GM12878 (cell line): Measurements from ENCODE around the gene SYF2. TPM values are rescaled to one million over a fixed set of nuclear protein-coding genes. Genes with fewer than 3 reads are reported as not detected.

Experiments used
- ATAC-seq: fragments of 200-7000 bp; cut with Tn5 transposase; 3 replicates; pipeline ENCODE4 v1.9.1; 2020; ENCODE audit warnings: mild to moderate bottlenecking, moderate library complexity
- BruUV-seq: library from RNA; stranded (reverse); fragments of 400-500 nt; replicated peaks from 2 replicates; lab custom pipeline; 2021; lab: Mats Ljungman, UMichigan
- CTCF ChIA-PET: fragments of 300-600 bp; sonication (Branson Sonifier 250); formaldehyde crosslinking; extraction: SDS; loops from one replicate; lab custom pipeline; 2021; ENCODE audit warnings: inconsistent platforms; lab: Yijun Ruan, JAX
- POLR2A ChIA-PET: fragments of 350-600 bp; formaldehyde crosslinking; extraction: SDS; loops from one replicate; lab custom pipeline; 2021; ENCODE audit warnings: inconsistent platforms; lab: Charles Lee
- RAD21 ChIA-PET: fragments of 300-600 bp; sonication (Branson Sonifier 250); formaldehyde crosslinking; loops from one replicate; lab custom pipeline; 2023; ENCODE audit warnings: antibody characterized with exemption; ENCODE audit not compliant: unreplicated experiment; lab: Charles Lee
- SMC1A ChIA-PET: fragments of 300-600 bp; sonication (Branson Sonifier 250); formaldehyde crosslinking; loops from one replicate; lab custom pipeline; 2023; ENCODE audit not compliant: unreplicated experiment, uncharacterized antibody; lab: Charles Lee
- DNase-seq: peaks from one replicate; pipeline ENCODE4 v3.0.0-alpha.2; 2011; ENCODE audit warnings: low read depth, low spot score
- FAIRE-seq: peaks from 3 replicates; lab custom pipeline; 2011; peaks lifted over from hg19 to GRCh38; lab: Jason Lieb, UNC
- H2AFZ ChIP-seq: 2 replicates; pipeline ENCODE4 v1.6.0; 2011; ENCODE audit warnings: low read depth, low read length, control low read depth; ENCODE audit not compliant: control insufficient read depth
- H3K27ac ChIP-seq: 2 replicates; pipeline ENCODE4 v1.5.1; 2011; ENCODE audit warnings: control low read depth; ENCODE audit not compliant: control insufficient read depth, insufficient read depth
- H3K27me3 ChIP-seq, 2 experiments: replicated peaks in 1 of 2; 2 replicates each; pipeline versions ENCODE4 v1.6.0 to v1.6.1; 2011; ENCODE audit warnings: low read length in 1 of 2; ENCODE audit not compliant: control insufficient read depth in 2 of 2, insufficient read depth in 2 of 2
- H3K36me3 ChIP-seq, 2 experiments: 2 replicates each; pipeline ENCODE4 v1.5.1; 2011; ENCODE audit warnings: low read length in 1 of 2; ENCODE audit not compliant: control insufficient read depth in 2 of 2, insufficient read depth in 2 of 2
- H3K4me1 ChIP-seq: 2 replicates; pipeline ENCODE4 v1.6.1; 2011; ENCODE audit warnings: mild to moderate bottlenecking, low read length, moderate library complexity, mixed read lengths; ENCODE audit not compliant: control insufficient read depth, insufficient read depth
- H3K4me2 ChIP-seq: 2 replicates; pipeline ENCODE4 v1.6.0; 2011; ENCODE audit warnings: control low read depth; ENCODE audit not compliant: control insufficient read depth, insufficient read depth
- H3K4me3 ChIP-seq: fragments of 200-600 bp; sonication (generic); 2 replicates; pipeline ENCODE4 v1.5.1; 2016
- H3K79me2 ChIP-seq: 2 replicates; pipeline ENCODE4 v1.6.0; 2011; ENCODE audit warnings: low read length; ENCODE audit not compliant: control insufficient read depth, insufficient read depth
- H3K9ac ChIP-seq: 2 replicates; pipeline ENCODE4 v1.8.0; 2011; ENCODE audit warnings: low read length, control low read depth, mixed read lengths; ENCODE audit not compliant: control insufficient read depth, insufficient read depth
- H3K9me3 ChIP-seq: replicated peaks from 3 replicates; pipeline ENCODE4 v1.5.1; 2011; ENCODE audit warnings: mild to moderate bottlenecking, low read length; ENCODE audit not compliant: control insufficient read depth, insufficient read depth
- H4K20me1 ChIP-seq: 2 replicates; pipeline ENCODE4 v1.6.0; 2011; ENCODE audit not compliant: control insufficient read depth, insufficient read depth
- BCLAF1 ChIP-seq: fragments of 450-650 bp; IDR thresholded peaks from 2 replicates; pipeline ENCODE4 v1.6.1; 2017; ENCODE audit warnings: antibody characterized with exemption, mild to moderate bottlenecking, moderate library complexity
- CEBPB ChIP-seq, 2 experiments: fragments of 150-350 bp in 1 of 2; IDR thresholded peaks; 2 replicates each; pipeline ENCODE4 v1.6.1; 2012 to 2014; ENCODE audit warnings: low read depth in 2 of 2, low read length in 2 of 2, borderline replicate concordance in 1 of 2, inconsistent platforms in 1 of 2
- ETV6 ChIP-seq, 2 experiments: fragments of 450-650 bp in 1 of 2; IDR thresholded peaks in 1 of 2; conservative IDR thresholded peaks in 1 of 2; 2 replicates each; pipeline ENCODE4 v1.6.1; 2014; ENCODE audit warnings: antibody characterized with exemption in 1 of 2, borderline replicate concordance in 1 of 2, low read depth in 1 of 2, mild to moderate bottlenecking in 1 of 2, moderate library complexity in 1 of 2
- MEF2A ChIP-seq: IDR thresholded peaks from 2 replicates; pipeline ENCODE4 v1.6.1; 2011; ENCODE audit warnings: low read depth, mild to moderate bottlenecking, low read length, moderate library complexity; ENCODE audit not compliant: insufficient read depth
- MYB ChIP-seq: fragments of 150-350 bp; IDR thresholded peaks from 2 replicates; pipeline ENCODE4 v1.6.1; 2014; ENCODE audit warnings: mild to moderate bottlenecking, low read depth, low read length, borderline replicate concordance
- POLR2AphosphoS5 ChIP-seq: IDR thresholded peaks from 2 replicates; pipeline ENCODE4 v1.6.1; 2011; ENCODE audit warnings: mild to moderate bottlenecking, low read length, inconsistent platforms
- RB1 ChIP-seq: fragments of 450-650 bp; formaldehyde crosslinking; IDR thresholded peaks from 2 replicates; pipeline ENCODE4 v1.6.1; 2017; ENCODE audit warnings: mild to moderate bottlenecking, borderline replicate concordance
- RUNX3 ChIP-seq: IDR thresholded peaks from 2 replicates; pipeline ENCODE4 v1.6.1; 2012; ENCODE audit warnings: low read length, inconsistent platforms
- TAF1 ChIP-seq: IDR thresholded peaks from 2 replicates; pipeline ENCODE4 v1.6.1; 2011; ENCODE audit warnings: mild to moderate bottlenecking, low read depth, low read length, borderline replicate concordance
- ZBTB11 ChIP-seq: fragments of 450-650 bp; formaldehyde crosslinking; IDR thresholded peaks from 2 replicates; pipeline ENCODE4 v1.5.0; 2022; ENCODE audit warnings: mild to moderate bottlenecking, missing genetic modification characterization
- WGBS: methylation state at CpG from one replicate; pipeline ENCODE4 v1.1.6; 2016; ENCODE audit warnings: low lambda C conversion rate; ENCODE audit not compliant: insufficient replicate concordance, insufficient coverage; ENCODE audit errors: missing lambda C conversion rate; 5-methylcytosine and 5-hydroxymethylcytosine counted together
- in situ Hi-C: fragments of 300-500 bp; cut with MboI; formaldehyde crosslinking; loops from 9 replicates; pipeline ENCODE4 v1.14.3; 2018; ENCODE audit warnings: mixed read lengths
- intact Hi-C: fragments of 100-400 bp; cut with micrococcal nuclease; formaldehyde crosslinking; loops from one replicate; pipeline ENCODE4 v1.14.2; 2022; ENCODE audit not compliant: unreplicated experiment
- polyA plus RNA-seq, 11 experiments: library from polyadenylated mRNA; depleted of rRNA in 4 of 11; unstranded in 6 of 11; stranded (reverse) in 5 of 11; fragments of >200 nt; fragmentation: Nextera tagmentation in 4 of 11; fragmentation: Illumina TruSeq in 1 of 11; extraction: Ambion mirVana in 4 of 11; extraction: Trizol in 1 of 11; gene quantifications; 1 replicate in 1 of 11; 2 replicates in 10 of 11; pipeline versions ENCODE4 v1.2.1 to v1.2.3, GENCODE V29; 2011 to 2016; ENCODE audit warnings: inconsistent platforms in 2 of 11, missing spikeins in 2 of 11, low read depth in 1 of 11
- total RNA-seq, 4 experiments: library from RNA; depleted of rRNA in 3 of 4; stranded (reverse); fragments of >200 nt in 3 of 4; fragmentation: Illumina TruSeq in 1 of 4; extraction: Trizol in 1 of 4; gene quantifications; 2 replicates each; pipeline versions ENCODE4 v1.2.1 to v1.2.3, GENCODE V29; 2013 to 2021

Gene SYF2
- total and polyA plus RNA-seq, 10 of the 15 experiments (the other 5 are each of a cell fraction or from before 2014, with no cell fraction given) = 20.3 to 70.5 (median 35.3) TPM

- intact Hi-C loops = loop anchor here (5.0 to 10.0 kb wide), 2 partner anchors 91 to 559 kb away; partner anchors contain the start of genes SELENON and TMEM50A
- ATAC-seq (peak; percentile 19), DNase-seq (no peak), FAIRE-seq (no peak)
- CTCF ChIA-PET = interaction anchor here (1.0 to 3.3 kb wide), 3 partner anchors 9 to 236 kb away, joined by 3 to 10 read pairs (median 5); partner anchors contain the start of gene SYF2
- in situ Hi-C loops = loop anchor here (25.0 kb wide), 1 partner anchor 1459 kb away; the partner anchor contains the start of genes LYPLA2 and PITHD1
- peaks cover 0 to 23% of the 10 kb centered on the region in 2 experiments; a peak in 3 of 4 replicates for H3K36me3 ChIP-seq
- H3K79me2 ChIP-seq = peaks cover 46% of the 10 kb centered on the region
- peak overlapping the region; percentile 99 for H3K9ac ChIP-seq
- no peak overlapping the region for H2AFZ ChIP-seq
- SMC1A ChIA-PET = interaction anchor here (0.7 to 0.9 kb wide), 2 partner anchors 9 to 107 kb away, joined by 3 read pairs; no protein-coding TSS in a partner anchor
- 22% methylated on average over 30 of the region's 30 CpGs for WGBS
- peaks cover 9% of the 10 kb centered on the region for H3K4me1 ChIP-seq
- RAD21 ChIA-PET = no interaction called here
- no peaks in the 10 kb centered on the region for H3K9me3 ChIP-seq
- peak overlapping the region; percentile 97 for H3K27ac ChIP-seq
- POLR2A ChIA-PET = interaction anchor here (0.6 to 1.8 kb wide), 2 partner anchors 14 to 1065 kb away, joined by 5 to 14 read pairs; partner anchors contain the start of gene SYF2
- H3K4me2 ChIP-seq = peak overlapping the region; percentile 85
- BruUV-seq = no TSS peak
- peaks cover 3% of the 10 kb centered on the region for H4K20me1 ChIP-seq
- H3K4me3 ChIP-seq = peak overlapping the region; percentile 97
- no peaks in the 10 kb centered on the region for H3K27me3 ChIP-seq
- no peak for TF ChIP-seq ZBTB11 (CRISPR knock-in tag)
- TF ChIP-seq BCLAF1 = no peak
- peak; percentile 5; the same call in 1 of the 2 replicates for TF ChIP-seq POLR2AphosphoS5
- TF ChIP-seq MYB = no peak
- no peak for TF ChIP-seq ETV6 (conservative IDR thresholded peaks at IDR 0.05 in 1 of 2, IDR thresholded peaks at IDR 0.05 in 1 of 2; ENCODE audit: borderline replicate concordance in 1 of 2, low read depth in 1 of 2)
- TF ChIP-seq TAF1 = no peak
- no peak for TF ChIP-seq CEBPB (IDR thresholded peaks at IDR 0.05; ENCODE audit: borderline replicate concordance in 1 of 2, low read depth in 2 of 2, low read length in 2 of 2)
- TF ChIP-seq MEF2A = no peak
- peak; percentile 4; the same call in 1 of the 2 replicates for TF ChIP-seq RUNX3
- no peak for TF ChIP-seq RB1
Observed at GRCh38 chr1:25245809-25246599, 13.7 kb upstream of the SYF2 start.
